Measurements from ENCODE around the gene HOXC12. TPM values are rescaled to one million over a fixed set of nuclear protein-coding genes. Genes with fewer than 3 reads are reported as not detected.

HOXC12 gene
- total RNA-seq, 2 experiments from 2014 or later: not detected

DNA sequence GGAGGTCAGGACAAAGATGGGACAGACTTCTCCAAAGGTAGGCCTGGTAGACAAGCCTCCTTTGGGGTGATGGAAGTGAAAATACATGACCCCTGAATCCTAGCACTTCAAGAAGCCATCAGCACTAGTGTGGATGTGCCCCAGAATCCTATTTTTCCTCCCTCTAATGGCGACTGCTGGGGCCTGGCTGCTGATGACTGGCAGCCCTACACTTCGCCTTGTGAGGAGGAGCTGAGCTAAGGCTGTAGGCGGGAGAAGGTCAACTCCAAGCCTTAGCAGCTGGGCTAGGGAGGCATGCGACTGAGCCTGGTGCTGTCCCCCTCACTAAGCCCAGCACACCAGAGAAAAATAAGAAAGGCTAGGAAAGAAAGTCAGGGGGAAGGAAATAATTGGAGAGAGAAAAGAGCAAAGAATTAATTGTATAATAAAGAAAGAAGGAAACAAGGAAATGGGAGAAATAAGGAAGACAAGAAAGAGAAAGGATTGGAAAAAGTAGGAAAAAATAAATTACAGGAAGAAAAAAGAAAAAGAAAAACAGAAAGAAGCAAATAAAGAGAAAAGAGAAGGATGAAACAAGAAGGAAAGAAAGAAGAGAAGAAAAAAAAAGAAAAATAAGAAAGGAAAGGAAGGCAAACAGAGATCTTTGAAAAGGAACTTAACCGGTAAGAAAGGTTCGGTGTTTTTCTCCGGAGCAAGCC lies 25.6 kb downstream of the HOXC12 start:
- Mint-ChIP-seq H3K27ac (no peak overlapping the region), H3K36me3 (ENCODE audit: low read depth) (no peaks in the 10 kb centered on the region)
- TF ChIP-seq, protein P1, sequence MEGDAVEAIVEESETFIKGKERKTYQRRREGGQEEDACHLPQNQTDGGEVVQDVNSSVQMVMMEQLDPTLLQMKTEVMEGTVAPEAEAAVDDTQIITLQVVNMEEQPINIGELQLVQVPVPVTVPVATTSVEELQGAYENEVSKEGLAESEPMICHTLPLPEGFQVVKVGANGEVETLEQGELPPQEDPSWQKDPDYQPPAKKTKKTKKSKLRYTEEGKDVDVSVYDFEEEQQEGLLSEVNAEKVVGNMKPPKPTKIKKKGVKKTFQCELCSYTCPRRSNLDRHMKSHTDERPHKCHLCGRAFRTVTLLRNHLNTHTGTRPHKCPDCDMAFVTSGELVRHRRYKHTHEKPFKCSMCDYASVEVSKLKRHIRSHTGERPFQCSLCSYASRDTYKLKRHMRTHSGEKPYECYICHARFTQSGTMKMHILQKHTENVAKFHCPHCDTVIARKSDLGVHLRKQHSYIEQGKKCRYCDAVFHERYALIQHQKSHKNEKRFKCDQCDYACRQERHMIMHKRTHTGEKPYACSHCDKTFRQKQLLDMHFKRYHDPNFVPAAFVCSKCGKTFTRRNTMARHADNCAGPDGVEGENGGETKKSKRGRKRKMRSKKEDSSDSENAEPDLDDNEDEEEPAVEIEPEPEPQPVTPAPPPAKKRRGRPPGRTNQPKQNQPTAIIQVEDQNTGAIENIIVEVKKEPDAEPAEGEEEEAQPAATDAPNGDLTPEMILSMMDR (IDR thresholded peaks at IDR 0.05): peak; percentile 41

DNA sequence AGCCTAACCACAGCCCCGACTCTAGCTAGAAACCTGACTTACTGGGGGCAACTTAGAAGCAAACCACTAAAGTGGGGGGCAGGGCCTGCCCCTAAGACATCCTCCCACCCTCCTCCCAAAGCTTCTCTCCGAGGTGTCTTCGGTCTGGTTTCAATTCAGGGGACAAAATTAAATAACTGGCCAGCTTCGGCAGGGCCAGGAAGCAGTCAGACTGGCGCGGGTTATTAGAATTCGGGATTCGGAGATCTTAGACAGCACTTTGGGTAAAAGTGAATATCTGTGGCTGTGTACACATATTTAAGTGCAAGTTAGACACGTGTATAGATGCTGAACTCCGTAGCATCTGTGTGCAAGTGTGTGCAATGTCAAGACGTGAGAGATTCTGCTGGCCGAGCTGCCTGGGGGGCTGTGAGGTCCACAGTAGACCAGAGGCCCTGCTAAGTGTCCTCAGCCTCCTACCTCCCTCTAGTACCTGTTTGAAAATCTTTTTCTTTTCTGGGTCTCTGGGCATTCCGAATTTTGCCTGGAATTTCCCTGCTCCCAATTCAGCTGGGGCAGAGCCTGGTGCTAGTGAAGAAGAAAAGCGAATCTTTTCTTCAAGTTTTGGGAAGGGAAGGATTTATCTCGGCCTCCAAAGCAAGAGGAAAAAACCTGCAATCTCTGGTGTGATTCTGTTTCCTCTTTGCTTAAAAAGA lies 26.2 kb downstream of the HOXC12 start:
- Mint-ChIP-seq H3K9me3 (no peaks in the 10 kb centered on the region), H3K4me3 (no peak overlapping the region), H3K4me1 (ENCODE audit: low read depth) (peaks cover 10% of the 10 kb centered on the region), H3K27me3 (peaks cover 87% of the 10 kb centered on the region), H3K36me3 (ENCODE audit: low read depth) (no peaks in the 10 kb centered on the region), H3K27ac (no peak overlapping the region)
- no peak for DNase-seq
- TF ChIP-seq, protein P1 (IDR thresholded peaks at IDR 0.05): no peak
- ChIA-PET POLR2A (no interaction called here), CTCF (interaction anchor here (0.5 to 2.7 kb wide), 5 partner anchors 24 to 279 kb away, joined by 3 to 10 read pairs (median 4); no protein-coding TSS in a partner anchor)
- intact Hi-C loops (cut with micrococcal nuclease): no loop called here
- no peak for ATAC-seq

More for the DNA sequence above, 25.6 kb downstream of the HOXC12 start:
- Mint-ChIP-seq H3K9me3 (no peaks in the 10 kb centered on the region), H3K4me1 (ENCODE audit: low read depth) (peaks cover 13% of the 10 kb centered on the region), H3K27me3 (peaks cover 87% of the 10 kb centered on the region), H3K4me3 (no peak overlapping the region)
- ATAC-seq: no peak
- no peak for DNase-seq
- ChIA-PET POLR2A (no interaction called here), CTCF (interaction anchor here (0.5 to 2.7 kb wide), 5 partner anchors 25 to 278 kb away, joined by 3 to 10 read pairs (median 4); no protein-coding TSS in a partner anchor)
- intact Hi-C loops (cut with micrococcal nuclease): no loop called here

DNA sequence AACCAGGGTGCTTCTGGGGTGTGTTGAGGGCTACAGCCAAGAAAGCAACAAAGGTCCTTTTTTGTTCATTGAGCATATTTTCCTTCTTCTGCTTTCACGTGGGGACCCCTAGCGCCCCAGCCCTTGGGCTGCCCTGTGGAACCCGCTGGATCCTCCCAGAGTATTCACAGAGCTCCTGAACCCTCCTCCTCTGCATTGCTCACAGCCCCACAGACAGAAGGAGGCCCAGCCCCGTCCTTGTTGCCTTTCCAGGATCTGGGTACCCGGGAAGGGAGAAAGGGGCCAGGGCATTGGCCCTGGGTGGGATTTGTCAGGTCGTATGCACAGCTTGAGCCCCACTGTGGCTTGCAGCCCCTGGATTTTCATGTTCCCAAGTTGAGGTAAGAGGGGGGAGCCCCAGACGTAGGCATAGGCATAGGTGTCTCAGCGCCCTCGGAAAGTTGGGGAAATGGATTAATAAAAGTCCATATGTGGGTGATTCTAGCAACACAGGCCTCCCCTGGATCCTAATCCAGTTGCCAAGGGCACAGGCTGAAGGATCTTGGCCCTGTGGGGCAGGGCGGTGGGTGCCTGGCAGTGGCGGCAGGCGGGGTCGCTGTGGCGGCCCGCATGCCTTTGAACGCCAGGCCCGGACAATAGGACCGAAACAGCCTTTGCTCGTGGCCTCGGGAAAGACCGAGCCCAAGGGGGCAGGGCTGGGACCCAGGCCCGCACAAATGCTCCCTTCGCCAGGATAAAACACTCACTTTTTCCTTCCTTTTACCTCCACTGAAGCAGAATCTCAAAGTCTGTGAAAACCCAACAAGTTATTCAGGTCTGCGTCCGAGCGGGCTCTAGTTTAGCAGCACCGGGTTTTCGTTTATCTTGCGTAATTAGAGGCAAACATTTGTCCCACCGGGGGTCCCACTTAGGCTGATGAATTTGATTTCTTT lies 27.2 kb downstream of the HOXC12 start:
- CTCF ChIA-PET: interaction anchor here (2.7 kb wide), 1 partner anchor 23 kb away, joined by 10 read pairs; no protein-coding TSS in a partner anchor
- H3K4me3 Mint-ChIP-seq: no peak overlapping the region

DNA sequence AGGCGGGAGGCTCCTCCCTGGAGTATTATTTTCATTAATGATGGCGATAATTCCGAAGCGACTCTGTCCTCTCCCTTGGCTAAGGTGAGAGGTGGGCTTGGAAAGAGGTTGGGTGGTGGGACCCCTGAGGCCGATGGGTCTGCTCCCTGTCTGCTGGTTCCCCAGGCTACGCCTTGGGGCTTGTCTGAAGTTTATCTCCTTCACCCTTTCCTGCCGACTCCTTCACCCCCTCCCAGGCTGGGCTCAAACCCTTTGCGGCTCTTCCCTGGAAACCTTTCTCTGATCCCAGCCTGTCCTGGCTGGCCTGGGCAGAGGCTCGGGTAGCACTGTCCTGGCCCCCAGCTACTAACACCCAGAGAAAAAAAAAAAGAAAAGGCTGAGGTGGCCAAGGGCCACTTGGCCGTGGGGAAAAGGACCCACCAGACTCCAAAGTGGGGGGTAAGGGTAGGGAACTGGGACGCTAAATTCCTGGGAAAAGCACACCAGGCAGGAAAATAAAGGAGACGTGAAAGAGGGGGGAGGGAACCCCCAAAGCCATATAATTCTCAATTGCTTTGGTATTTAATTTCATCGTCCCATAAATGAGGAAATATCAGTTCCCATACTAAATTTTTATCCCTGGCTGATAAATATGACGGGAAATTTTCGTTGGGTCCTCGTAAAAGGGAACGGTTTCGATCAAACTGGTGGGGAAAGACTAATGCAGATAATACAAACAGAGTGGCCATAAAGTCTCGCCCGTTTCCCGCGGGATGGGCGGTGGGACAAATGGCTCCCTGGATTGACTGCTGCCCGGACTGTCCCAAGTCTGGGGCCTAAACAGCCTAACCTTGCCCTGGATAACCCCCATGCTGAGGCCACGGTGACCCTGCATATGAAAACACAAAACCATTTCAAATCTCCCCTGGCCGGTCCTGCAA lies 28.2 kb downstream of the HOXC12 start:
- DNase-seq (no peak), ATAC-seq (no peak)
- POLR2A ChIA-PET: no interaction called here
- Mint-ChIP-seq H3K4me1 (ENCODE audit: low read depth) (peaks cover 13% of the 10 kb centered on the region), H3K27me3 (peaks cover 91% of the 10 kb centered on the region), H3K9me3 (no peaks in the 10 kb centered on the region), H3K27ac (no peak overlapping the region), H3K4me3 (no peak overlapping the region), H3K36me3 (ENCODE audit: low read depth) (no peaks in the 10 kb centered on the region)
- CTCF ChIA-PET: no interaction called here
- TF ChIP-seq, protein P1 (IDR thresholded peaks at IDR 0.05): no peak
- intact Hi-C loops (cut with micrococcal nuclease): no loop called here

More for the DNA sequence above, 27.2 kb downstream of the HOXC12 start:
- intact Hi-C loops (cut with micrococcal nuclease): no loop called here
- Mint-ChIP-seq H3K27ac (no peak overlapping the region), H3K9me3 (no peaks in the 10 kb centered on the region), H3K27me3 (peaks cover 89% of the 10 kb centered on the region), H3K36me3 (ENCODE audit: low read depth) (no peaks in the 10 kb centered on the region), H3K4me1 (ENCODE audit: low read depth) (peaks cover 13% of the 10 kb centered on the region)
- DNase-seq (no peak), ATAC-seq (no peak)
- POLR2A ChIA-PET: no interaction called here
- TF ChIP-seq, protein P1 (IDR thresholded peaks at IDR 0.05): no peak
